ENCODE measurements around the gene ABCA2. TPM values are rescaled to one million over a fixed set of nuclear protein-coding genes. Genes with fewer than 3 reads are reported as not detected.

ABCA2 gene
- total RNA-seq, 1 experiment from 2014 or later: 114 TPM

DNA sequence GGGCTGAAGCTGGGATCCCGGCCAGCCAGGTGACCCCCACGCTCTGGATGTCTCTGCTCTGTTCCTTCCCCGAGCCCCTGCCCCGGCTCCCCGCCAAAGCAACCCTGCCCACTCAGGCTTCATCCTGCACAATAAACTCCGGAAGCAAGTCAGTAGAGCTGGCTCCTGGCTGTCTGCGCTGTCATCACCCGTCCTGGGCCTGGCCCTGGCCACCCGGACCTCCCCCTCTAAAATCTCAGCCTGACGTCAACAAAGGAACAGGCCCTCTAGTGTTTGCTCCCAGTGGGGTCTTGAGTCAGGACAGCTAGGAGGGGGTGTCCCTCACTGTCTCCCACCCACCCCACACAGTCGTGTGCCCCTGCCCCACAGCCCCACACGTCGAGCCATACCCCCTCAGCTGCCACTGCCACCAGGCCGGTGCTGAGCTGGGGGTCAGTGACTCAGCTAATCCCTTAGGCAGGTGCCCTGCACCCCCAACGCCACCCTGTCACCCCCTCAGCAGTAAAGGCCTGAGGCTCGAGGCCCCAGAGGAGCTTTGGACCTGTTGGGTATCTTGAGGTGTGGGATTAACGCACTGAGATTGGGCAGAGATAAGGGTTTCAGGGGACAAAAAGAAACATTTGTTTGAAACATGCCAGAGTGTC lies 46.3 kb downstream of the ABCA2 start:
- ChIA-PET POLR2A (interaction anchor here (1.0 to 1.3 kb wide), 2 partner anchors 10 to 105 kb away, joined by 3 read pairs; no protein-coding TSS in a partner anchor), RAD21 (ENCODE audit: low non-redundant PET in 1 of 2, low total read pairs in 2 of 2, uncharacterized antibody in 2 of 2, unreplicated experiment in 2 of 2) (no interaction called here), CTCF (no interaction called here)
- Histone ChIP-seq H2AFZ (ENCODE audit: low read depth, low read length, poor library complexity, severe bottlenecking) (no peak overlapping the region), H3K4me1 (ENCODE audit: control insufficient read depth in 1 of 2, insufficient read depth in 2 of 2, low read length in 2 of 2) (peaks cover 0 to 15% of the 10 kb centered on the region in 2 experiments; a peak in 2 of 4 replicates), H3K36me3 (ENCODE audit: control insufficient read depth in 1 of 2, insufficient read depth in 2 of 2, low read length in 2 of 2) (no peaks in the 10 kb centered on the region), H3K79me2 (ENCODE audit: insufficient read depth, low read length) (no peaks in the 10 kb centered on the region), H3K4me3 (replicated peaks in 1 of 2; ENCODE audit: low read depth in 1 of 2, low read length in 2 of 2) (no peak overlapping the region), H3K9ac (ENCODE audit: low read length) (no peak overlapping the region), H3K4me2 (ENCODE audit: low read length) (no peak overlapping the region), H3K9me2 (ENCODE audit: insufficient read depth) (no peaks in the 10 kb centered on the region), H4K20me1 (ENCODE audit: insufficient read depth) (no peaks in the 10 kb centered on the region), H3K27ac (ENCODE audit: low read depth, low read length) (no peak overlapping the region), H3K9me3 (ENCODE audit: control insufficient read depth in 1 of 2, insufficient read depth in 1 of 2, low read depth in 1 of 2, low read length in 2 of 2) (no peaks in the 10 kb centered on the region), H3K27me3 (ENCODE audit: insufficient read depth, low read length) (no peaks in the 10 kb centered on the region)
- no peak for DNase-seq (ENCODE audit: low read depth, low spot score)
- intact Hi-C loops (cut with micrococcal nuclease): no loop called here
- no peak for ATAC-seq
- no TSS peak for BruUV-seq (replicated peaks)
- TF ChIP-seq REST (IDR thresholded peaks at IDR 0.05; ENCODE audit: low read depth): no peak
- TF ChIP-seq CEBPB (IDR thresholded peaks at IDR 0.05; ENCODE audit: low read depth): no peak
- TF ChIP-seq, protein P1, sequence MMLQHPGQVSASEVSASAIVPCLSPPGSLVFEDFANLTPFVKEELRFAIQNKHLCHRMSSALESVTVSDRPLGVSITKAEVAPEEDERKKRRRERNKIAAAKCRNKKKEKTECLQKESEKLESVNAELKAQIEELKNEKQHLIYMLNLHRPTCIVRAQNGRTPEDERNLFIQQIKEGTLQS (IDR thresholded peaks at IDR 0.05): no peak
- no peak for TF ChIP-seq SP1 (IDR thresholded peaks at IDR 0.05; ENCODE audit: low read depth)

Measured in HCT116 (cell line).